BE2C (cell line): ENCODE measurements around the gene WBP2.

Experiments
- DNase-seq: peaks from one replicate; pipeline ENCODE4 v3.0.0-alpha.2; 2020
- H3K27me3 ChIP-seq: fragments of 250-450 bp; sonication (Bioruptor Pico); 2 replicates; pipeline ENCODE4 v1.5.1; 2020; ENCODE audit warnings: mild to moderate bottlenecking
- H3K36me3 ChIP-seq: fragments of 250-450 bp; sonication (Bioruptor Pico); 2 replicates; pipeline ENCODE4 v1.5.1; 2020; ENCODE audit warnings: mild to moderate bottlenecking
- H3K4me1 ChIP-seq: fragments of 250-450 bp; sonication (Bioruptor Pico); 2 replicates; pipeline ENCODE4 v1.5.1; 2020
- H3K4me3 ChIP-seq: 2 replicates; pipeline ENCODE4 v1.5.1; 2011; ENCODE audit warnings: low read depth, low read length
- H3K9me3 ChIP-seq: fragments of 250-450 bp; sonication (Bioruptor Pico); 2 replicates; pipeline ENCODE4 v1.5.1; 2020
- TF ChIP-seq, protein P1 (sequence below): IDR thresholded peaks from 2 replicates; pipeline ENCODE4 v1.5.1; 2012; ENCODE audit warnings: mild to moderate bottlenecking, low read depth, low read length

WBP2 gene

DNA sequence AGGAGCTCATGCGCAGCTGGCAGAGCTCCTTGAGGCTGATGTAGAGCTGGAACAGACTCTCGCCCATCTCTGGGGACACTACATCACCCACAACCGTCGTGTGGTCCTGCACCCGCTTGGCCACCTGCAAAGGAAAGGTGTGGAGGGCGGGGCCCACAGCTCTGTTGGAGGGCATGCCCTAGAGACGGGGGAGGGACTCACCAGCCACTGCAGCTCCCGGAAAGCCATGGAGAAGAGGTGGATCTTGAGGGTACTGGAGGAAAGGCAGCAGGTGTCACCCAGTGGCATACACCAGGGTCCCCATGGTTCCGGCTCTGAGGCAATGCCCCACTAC is 19.5 kb downstream of the WBP2 start:
- Histone ChIP-seq H3K27me3 (no peaks in the 10 kb centered on the region), H3K36me3 (no peaks in the 10 kb centered on the region), H3K9me3 (no peaks in the 10 kb centered on the region), H3K4me3 (peak overlapping the region; percentile 26; the same call in 1 of the 2 replicates), H3K4me1 (peaks cover 12% of the 10 kb centered on the region)
- no peak for DNase-seq
- TF ChIP-seq, protein P1, sequence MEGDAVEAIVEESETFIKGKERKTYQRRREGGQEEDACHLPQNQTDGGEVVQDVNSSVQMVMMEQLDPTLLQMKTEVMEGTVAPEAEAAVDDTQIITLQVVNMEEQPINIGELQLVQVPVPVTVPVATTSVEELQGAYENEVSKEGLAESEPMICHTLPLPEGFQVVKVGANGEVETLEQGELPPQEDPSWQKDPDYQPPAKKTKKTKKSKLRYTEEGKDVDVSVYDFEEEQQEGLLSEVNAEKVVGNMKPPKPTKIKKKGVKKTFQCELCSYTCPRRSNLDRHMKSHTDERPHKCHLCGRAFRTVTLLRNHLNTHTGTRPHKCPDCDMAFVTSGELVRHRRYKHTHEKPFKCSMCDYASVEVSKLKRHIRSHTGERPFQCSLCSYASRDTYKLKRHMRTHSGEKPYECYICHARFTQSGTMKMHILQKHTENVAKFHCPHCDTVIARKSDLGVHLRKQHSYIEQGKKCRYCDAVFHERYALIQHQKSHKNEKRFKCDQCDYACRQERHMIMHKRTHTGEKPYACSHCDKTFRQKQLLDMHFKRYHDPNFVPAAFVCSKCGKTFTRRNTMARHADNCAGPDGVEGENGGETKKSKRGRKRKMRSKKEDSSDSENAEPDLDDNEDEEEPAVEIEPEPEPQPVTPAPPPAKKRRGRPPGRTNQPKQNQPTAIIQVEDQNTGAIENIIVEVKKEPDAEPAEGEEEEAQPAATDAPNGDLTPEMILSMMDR: no peak

DNA sequence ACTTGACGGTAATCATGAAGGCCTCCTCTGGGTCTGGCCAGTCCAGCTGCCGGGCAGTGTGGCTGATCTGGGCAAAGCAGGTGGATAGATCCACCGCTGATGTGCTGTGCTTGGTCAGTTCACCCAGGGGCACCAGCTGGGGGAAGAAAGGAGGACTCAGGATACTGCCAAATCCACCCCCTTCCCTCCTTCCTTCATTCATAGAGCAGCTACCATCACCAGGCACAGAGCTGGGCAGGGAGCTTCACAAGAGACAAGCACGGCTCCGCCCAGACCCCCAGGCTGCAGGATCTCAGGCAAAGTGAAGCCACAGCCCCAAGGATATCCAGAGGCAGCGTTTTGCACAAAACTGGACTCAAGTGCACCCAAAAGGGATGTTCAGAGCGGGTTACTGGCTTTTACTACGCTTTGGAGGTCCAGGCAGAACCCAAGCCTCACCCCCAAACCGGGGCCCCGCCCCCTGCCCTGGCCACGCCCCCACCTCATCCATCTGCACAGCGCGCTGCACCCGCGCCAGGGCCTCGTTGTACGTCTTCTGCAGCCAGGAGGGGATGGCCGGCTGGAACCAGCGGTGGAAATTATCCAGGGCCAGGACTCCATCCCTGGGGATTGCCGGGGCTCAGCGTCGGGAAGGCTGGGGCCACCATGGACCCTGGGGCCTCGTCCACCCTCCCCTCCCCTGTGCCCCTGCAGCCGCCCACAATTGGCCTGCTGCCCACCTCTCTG is 20.0 kb downstream of the WBP2 start:
- H3K27me3 ChIP-seq: no peaks in the 10 kb centered on the region
- H3K4me3 ChIP-seq: peak overlapping the region; percentile 36
- DNase-seq: peak; percentile 87
- H3K36me3 ChIP-seq: no peaks in the 10 kb centered on the region
- TF ChIP-seq, protein P1: no peak
- H3K9me3 ChIP-seq: no peaks in the 10 kb centered on the region
- peaks cover 12% of the 10 kb centered on the region for H3K4me1 ChIP-seq

DNA sequence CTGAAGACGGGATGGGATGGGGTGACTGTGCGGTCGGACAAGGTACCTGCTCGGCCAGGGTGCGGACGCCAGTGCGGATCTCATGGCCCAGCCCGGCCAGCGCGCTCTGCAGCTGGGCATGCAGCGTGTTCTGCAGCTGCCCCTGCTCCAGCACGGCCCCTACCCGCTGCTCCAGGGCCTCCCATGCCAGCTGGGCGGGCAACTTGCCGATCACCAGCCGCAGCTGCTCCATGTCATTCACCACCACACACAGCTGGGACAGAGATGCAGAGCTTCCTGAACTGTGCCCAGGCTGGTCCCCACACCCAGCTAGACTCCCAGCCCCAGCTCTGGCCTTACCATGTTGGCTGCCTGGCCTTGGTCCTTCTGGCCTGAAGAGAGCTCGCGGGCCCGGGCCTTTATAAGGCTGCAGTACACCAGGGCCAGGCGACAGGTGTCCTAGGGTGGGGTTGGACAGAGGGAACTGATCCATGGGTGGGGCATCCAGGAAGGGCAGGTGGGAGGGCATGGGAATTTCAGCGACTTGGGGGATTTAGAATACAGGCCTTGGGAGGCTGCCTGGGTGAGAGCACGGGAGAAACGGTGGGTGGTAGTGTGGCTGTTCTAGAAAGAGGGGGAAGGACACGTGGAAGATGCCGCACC is 20.7 kb downstream of the WBP2 start:
- TF ChIP-seq, protein P1: no peak
- Histone ChIP-seq H3K27me3 (no peaks in the 10 kb centered on the region), H3K9me3 (no peaks in the 10 kb centered on the region), H3K36me3 (no peaks in the 10 kb centered on the region), H3K4me3 (no peak overlapping the region), H3K4me1 (peaks cover 12% of the 10 kb centered on the region)
- no peak for DNase-seq

DNA sequence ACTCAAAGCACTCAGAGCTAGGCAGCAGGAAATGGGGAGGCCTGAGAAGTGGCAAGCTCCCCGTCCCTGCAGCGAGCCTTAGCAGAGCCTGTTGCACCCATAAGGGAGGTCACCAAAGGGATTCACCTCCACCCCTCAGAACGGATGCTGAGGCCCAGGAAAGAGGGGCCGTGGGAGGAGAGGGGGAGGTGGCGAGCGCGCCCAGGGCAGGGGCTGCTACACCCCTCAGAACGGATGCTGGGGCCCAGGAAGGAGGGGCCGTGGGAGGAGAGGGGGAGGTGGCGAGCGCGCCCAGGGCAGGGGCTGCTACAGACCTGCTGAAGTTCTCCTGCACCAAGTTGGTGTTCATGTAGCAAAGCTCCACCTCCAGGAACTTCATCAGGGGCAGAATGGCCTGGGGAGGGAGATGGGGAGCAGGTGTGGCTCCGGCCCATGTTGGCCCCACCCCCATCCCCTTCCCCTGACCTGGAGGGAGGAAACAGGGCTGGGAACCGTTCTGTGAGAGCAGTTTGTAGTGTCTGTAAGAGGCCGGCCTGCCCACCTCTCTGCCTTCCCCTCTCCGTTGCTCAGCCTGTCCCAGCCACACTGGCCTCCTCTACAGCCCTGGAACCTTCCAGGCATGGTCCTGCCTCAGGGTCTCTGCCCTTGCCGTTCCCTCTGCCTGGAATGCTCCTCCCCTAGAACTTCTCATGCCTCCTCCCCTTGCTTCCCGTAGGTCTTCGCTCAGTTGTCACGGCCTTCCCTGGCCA is 22.3 kb downstream of the WBP2 start:
- H3K4me3 ChIP-seq: no peak overlapping the region
- no peaks in the 10 kb centered on the region for H3K36me3 ChIP-seq
- TF ChIP-seq, protein P1: no peak
- DNase-seq: no peak
- no peaks in the 10 kb centered on the region for H3K27me3 ChIP-seq
- no peaks in the 10 kb centered on the region for H3K9me3 ChIP-seq
- H3K4me1 ChIP-seq: peaks cover 22% of the 10 kb centered on the region

DNA sequence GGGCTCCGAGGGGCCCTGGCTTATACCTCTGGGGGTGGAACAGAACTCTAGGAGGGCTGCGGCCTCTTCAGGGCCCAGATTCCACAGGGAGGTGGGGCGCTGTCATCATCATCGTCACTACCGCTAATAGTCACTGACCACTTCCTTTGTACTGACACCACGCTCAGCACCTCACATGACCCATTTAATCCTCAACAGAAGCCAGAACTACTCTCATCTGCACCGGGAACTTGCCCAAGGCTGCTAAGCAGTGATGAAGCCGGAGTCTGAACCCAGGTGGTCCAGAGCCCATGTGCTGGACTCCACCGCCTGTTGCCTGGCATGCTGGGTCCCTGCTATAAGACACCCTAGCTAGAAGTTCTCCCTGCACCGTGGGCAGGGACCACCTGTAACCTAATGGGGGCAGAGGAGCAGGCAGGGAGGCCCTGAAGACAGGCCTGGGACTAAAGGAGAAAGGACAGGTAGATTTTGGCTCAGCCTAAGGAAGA is 22.9 kb downstream of the WBP2 start:
- no peak for DNase-seq
- H3K9me3 ChIP-seq: no peaks in the 10 kb centered on the region
- H3K36me3 ChIP-seq: no peaks in the 10 kb centered on the region
- H3K4me3 ChIP-seq: no peak overlapping the region
- no peaks in the 10 kb centered on the region for H3K27me3 ChIP-seq
- TF ChIP-seq, protein P1: no peak
- H3K4me1 ChIP-seq: peaks cover 26% of the 10 kb centered on the region
